GM12892 (cell line): Measurements from ENCODE around the gene MALL.

Experiments
- POLR2A ChIP-seq: IDR thresholded peaks from 2 replicates; pipeline ENCODE4 v1.6.1; 2011; ENCODE audit warnings: low read depth, low read length, control low read depth
- POLR2AphosphoS5 ChIP-seq: IDR thresholded peaks from 2 replicates; pipeline ENCODE4 v1.6.1; 2011; ENCODE audit warnings: low read depth, low read length, control low read depth
- TAF1 ChIP-seq: IDR thresholded peaks from 2 replicates; pipeline ENCODE4 v1.6.1; 2011; ENCODE audit warnings: low read depth, mild to moderate bottlenecking, control low read depth, low read length, borderline replicate concordance

DNA sequence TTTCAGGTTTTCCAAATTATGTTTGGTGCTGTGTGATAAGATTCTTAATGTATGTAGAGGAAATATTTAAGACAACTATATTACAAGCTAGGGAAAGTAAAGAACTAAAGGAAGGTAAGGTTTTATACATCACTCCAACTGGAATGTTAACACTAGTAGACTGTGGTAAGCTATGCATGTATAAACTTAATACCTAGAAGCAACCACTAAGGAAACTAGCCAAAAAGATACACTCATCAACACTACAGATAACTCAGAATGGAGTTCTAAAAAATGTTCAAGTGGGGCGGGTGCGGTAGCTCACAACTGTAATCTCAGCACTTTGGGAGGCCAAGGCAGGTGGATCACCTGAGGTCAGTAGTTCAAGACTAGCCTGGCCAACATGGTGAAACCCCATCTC lies 37.8 kb upstream of the MALL start:
- no peak for TF ChIP-seq POLR2AphosphoS5
- TF ChIP-seq POLR2A: no peak
- TF ChIP-seq TAF1: no peak
